NB4 (cell line): ENCODE results near the gene MAGEC1.
A peak's percentile ranks its signal among the peaks of the same experiment; 100 is the strongest.

Experiments used
- DNase-seq: peaks from one replicate; pipeline ENCODE4 v3.0.0; 2010; ENCODE audit warnings: low read depth
- H3K4me3 ChIP-seq: one replicate; pipeline ENCODE4 v1.5.1; 2011; ENCODE audit warnings: mild to moderate bottlenecking, low read depth, low read length, moderate library complexity
- CTCF ChIP-seq: IDR thresholded peaks from one replicate; pipeline ENCODE4 v1.5.1; 2012; ENCODE audit warnings: low read depth, low read length
- MYC ChIP-seq: IDR thresholded peaks from 2 replicates; pipeline ENCODE4 v1.6.1; 2011; ENCODE audit warnings: low read depth, low read length
- POLR2A ChIP-seq: IDR thresholded peaks from 2 replicates; pipeline ENCODE4 v1.6.1; 2011; ENCODE audit warnings: mild to moderate bottlenecking; ENCODE audit not compliant: insufficient read length; ENCODE audit errors: extremely low read depth
- TF ChIP-seq, protein P1 (sequence below): IDR thresholded peaks from 2 replicates; pipeline ENCODE4 v1.6.1; 2011; ENCODE audit warnings: low read depth, low read length

The MAGEC1 gene

GRCh38 chrX:141935645-141936044 is 32.0 kb downstream of the MAGEC1 start:
- DNase-seq = no peak
- TF ChIP-seq, protein P1, sequence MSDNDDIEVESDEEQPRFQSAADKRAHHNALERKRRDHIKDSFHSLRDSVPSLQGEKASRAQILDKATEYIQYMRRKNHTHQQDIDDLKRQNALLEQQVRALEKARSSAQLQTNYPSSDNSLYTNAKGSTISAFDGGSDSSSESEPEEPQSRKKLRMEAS = no peak
- TF ChIP-seq POLR2A (no peak), MYC (no peak)
- no peak overlapping the region for H3K4me3 ChIP-seq

GRCh38 chrX:141936080-141936479 is 32.4 kb downstream of the MAGEC1 start:
- peak; percentile 1 for DNase-seq
- TF ChIP-seq, protein P1 = no peak
- TF ChIP-seq POLR2A (no peak), MYC (no peak), CTCF (no peak)
- no peak overlapping the region for H3K4me3 ChIP-seq

- TF ChIP-seq POLR2A = no peak
- TF ChIP-seq, protein P1 = no peak
- no peak for TF ChIP-seq MYC
- no peak for TF ChIP-seq CTCF
- no peak overlapping the region for H3K4me3 ChIP-seq
- DNase-seq = no peak
These were observed 37.5 kb downstream of the MAGEC1 start for GRCh38 chrX:141941234-141941633.

DNA sequence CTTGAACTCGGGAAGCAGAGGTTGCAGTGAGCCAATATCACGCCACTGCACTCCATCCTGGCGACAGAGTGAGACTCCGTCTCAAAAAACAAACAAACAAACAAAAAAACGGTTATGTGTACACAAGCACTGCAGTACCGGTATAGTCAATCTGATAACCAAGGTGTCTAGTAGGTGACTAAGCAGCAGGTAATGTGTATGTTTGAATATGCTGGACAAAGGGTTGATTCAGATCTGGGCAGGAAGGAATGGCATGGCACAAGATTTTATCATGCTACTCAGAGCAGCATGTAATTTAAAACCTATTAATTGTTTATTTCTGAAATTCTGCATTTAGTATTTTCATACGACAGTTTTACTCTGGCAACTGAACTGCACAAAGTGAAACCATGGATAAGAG is 41.7 kb downstream of the MAGEC1 start:
- TF ChIP-seq, protein P1 = no peak
- no peak for TF ChIP-seq POLR2A
- TF ChIP-seq CTCF = no peak

GRCh38 chrX:141947350-141947749 is 43.7 kb downstream of the MAGEC1 start:
- TF ChIP-seq CTCF = no peak
- no peak for TF ChIP-seq MYC
- TF ChIP-seq, protein P1 = no peak
- TF ChIP-seq POLR2A = no peak
- no peak for DNase-seq
- H3K4me3 ChIP-seq = no peak overlapping the region

More for the DNA sequence above, 41.7 kb downstream of the MAGEC1 start:
- no peak for DNase-seq
- H3K4me3 ChIP-seq = no peak overlapping the region

GRCh38 chrX:141952603-141953002 is 48.9 kb downstream of the MAGEC1 start:
- DNase-seq = no peak
- no peak overlapping the region for H3K4me3 ChIP-seq
- no peak for TF ChIP-seq CTCF
- TF ChIP-seq POLR2A = no peak
- TF ChIP-seq MYC = no peak
- TF ChIP-seq, protein P1 = no peak
